B cell (primary cell): ENCODE data around the gene ECT2.

Experiments used
- EZH2 ChIP-seq: IDR thresholded peaks from 2 replicates; pipeline ENCODE4 v1.6.1; 2012; ENCODE audit warnings: borderline replicate concordance, low read depth, mild to moderate bottlenecking, moderate library complexity, low read length; ENCODE audit not compliant: insufficient read depth, poor library complexity, severe bottlenecking
- TF ChIP-seq, protein P1 (sequence below): fragments of 200-600 bp; IDR thresholded peaks from one replicate; pipeline ENCODE4 v1.8.0; 2022; ENCODE audit warnings: antibody characterized with exemption, mild to moderate bottlenecking

DNA sequence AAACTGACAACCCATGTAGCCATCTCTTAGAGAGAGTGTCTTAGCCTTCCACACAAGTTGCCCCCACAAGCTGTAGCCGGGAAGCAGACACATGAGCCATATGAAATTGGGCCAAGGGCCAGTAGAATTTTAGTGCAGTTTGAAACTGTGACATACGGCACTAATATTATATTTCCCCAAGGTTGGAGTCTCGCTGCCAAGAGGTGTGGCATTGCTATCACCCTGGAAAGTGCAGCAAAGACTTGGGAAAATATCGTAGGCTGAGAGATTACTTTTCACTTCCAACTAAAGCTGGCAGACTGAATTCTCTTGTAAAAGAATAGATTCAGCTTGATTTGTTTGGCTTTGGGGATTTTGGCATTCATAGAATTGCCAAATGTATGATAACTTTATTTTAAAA lies 89.2 kb downstream of the ECT2 start:
- TF ChIP-seq, protein P1, sequence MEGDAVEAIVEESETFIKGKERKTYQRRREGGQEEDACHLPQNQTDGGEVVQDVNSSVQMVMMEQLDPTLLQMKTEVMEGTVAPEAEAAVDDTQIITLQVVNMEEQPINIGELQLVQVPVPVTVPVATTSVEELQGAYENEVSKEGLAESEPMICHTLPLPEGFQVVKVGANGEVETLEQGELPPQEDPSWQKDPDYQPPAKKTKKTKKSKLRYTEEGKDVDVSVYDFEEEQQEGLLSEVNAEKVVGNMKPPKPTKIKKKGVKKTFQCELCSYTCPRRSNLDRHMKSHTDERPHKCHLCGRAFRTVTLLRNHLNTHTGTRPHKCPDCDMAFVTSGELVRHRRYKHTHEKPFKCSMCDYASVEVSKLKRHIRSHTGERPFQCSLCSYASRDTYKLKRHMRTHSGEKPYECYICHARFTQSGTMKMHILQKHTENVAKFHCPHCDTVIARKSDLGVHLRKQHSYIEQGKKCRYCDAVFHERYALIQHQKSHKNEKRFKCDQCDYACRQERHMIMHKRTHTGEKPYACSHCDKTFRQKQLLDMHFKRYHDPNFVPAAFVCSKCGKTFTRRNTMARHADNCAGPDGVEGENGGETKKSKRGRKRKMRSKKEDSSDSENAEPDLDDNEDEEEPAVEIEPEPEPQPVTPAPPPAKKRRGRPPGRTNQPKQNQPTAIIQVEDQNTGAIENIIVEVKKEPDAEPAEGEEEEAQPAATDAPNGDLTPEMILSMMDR, result no peak
- no peak for TF ChIP-seq EZH2
